HFF-Myc (cell line): ENCODE results near the gene DBT.

Experiments
- DNase-seq: peaks from one replicate; pipeline ENCODE4 v3.0.0-alpha.2; 2011; ENCODE audit warnings: low read depth; ENCODE audit errors: extremely low read depth
- H3K4me3 ChIP-seq: replicated peaks from 2 replicates; pipeline ENCODE4 v1.5.1; 2011; ENCODE audit warnings: low read depth, mild to moderate bottlenecking, control low read depth, low read length
- TF ChIP-seq, protein P1 (sequence below): IDR thresholded peaks from 2 replicates; pipeline ENCODE4 v1.5.1; 2012; ENCODE audit warnings: mild to moderate bottlenecking, low read depth, low read length, control low read depth; ENCODE audit errors: missing control alignments

DBT gene

DNA sequence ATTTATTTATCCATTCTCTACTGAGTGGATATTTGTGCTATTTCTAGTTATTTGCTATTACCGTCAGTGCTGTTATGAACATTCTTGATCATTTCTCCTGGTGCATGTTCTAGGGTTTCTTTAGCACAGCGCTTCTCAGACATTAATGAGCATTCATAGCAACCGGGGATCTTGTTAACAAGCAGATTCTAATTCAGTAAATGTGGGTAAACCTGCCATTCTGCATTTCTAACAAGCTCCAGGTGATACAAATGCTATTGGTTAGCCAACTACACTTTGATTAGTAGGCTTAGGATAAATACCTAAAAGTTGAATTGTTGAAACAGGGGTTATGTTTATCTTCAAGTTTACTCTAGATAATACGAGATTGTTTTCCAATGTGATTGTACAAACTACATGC is 3.3 kb upstream of the DBT start:
- DNase-seq, result no peak
- no peak overlapping the region for H3K4me3 ChIP-seq
- TF ChIP-seq, protein P1, sequence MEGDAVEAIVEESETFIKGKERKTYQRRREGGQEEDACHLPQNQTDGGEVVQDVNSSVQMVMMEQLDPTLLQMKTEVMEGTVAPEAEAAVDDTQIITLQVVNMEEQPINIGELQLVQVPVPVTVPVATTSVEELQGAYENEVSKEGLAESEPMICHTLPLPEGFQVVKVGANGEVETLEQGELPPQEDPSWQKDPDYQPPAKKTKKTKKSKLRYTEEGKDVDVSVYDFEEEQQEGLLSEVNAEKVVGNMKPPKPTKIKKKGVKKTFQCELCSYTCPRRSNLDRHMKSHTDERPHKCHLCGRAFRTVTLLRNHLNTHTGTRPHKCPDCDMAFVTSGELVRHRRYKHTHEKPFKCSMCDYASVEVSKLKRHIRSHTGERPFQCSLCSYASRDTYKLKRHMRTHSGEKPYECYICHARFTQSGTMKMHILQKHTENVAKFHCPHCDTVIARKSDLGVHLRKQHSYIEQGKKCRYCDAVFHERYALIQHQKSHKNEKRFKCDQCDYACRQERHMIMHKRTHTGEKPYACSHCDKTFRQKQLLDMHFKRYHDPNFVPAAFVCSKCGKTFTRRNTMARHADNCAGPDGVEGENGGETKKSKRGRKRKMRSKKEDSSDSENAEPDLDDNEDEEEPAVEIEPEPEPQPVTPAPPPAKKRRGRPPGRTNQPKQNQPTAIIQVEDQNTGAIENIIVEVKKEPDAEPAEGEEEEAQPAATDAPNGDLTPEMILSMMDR, result no peak

DNA sequence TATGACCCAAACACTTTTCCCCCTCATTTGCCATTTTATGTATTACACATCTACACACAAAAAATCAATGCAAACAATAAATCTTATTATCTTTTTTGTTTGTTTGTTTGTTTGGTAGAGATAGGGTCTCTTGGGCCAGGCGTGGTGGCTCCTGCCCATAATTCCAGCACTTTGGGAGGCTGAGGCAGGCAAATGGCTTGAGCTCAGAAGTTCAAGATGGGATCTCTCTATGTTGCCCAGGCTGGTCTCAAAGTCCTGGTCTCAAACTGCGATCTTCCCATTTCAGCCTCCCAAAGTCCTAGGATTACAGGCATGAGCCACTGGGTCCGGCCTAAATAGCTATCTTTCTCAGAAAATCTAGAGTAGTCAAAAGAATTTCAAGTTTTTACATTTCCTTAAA is 1.2 kb upstream of the DBT start:
- DNase-seq, result no peak
- TF ChIP-seq, protein P1, result no peak
- no peak overlapping the region for H3K4me3 ChIP-seq

DNA sequence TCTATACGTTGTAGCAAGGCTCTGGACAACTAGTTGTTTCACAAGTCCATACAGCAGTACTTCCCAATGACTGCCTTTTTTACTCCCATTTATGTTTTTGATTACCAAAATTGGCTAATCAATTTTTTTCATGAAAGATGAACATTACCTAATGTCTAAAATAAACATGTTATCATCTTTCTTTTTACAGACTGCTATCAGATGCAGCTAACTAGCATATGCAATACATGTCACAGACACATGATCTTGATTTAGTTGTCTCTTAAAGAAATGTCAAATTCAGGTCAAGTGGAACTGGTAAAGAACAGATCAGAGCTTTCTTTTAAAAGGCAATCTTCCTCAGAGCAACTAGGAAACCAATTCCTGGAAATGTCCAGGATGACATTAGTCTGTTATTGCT is 630 bp upstream of the DBT start:
- peak overlapping the region; percentile 99 for H3K4me3 ChIP-seq
- DNase-seq, result no peak

GRCh38 chr1:100249155-100249536 is 488 bp downstream of the DBT start:
- H3K4me3 ChIP-seq, result peak overlapping the region; percentile 99
- no peak for DNase-seq
- TF ChIP-seq, protein P1, result no peak

More for the DNA sequence above, 630 bp upstream of the DBT start:
- TF ChIP-seq, protein P1, result no peak

DNA sequence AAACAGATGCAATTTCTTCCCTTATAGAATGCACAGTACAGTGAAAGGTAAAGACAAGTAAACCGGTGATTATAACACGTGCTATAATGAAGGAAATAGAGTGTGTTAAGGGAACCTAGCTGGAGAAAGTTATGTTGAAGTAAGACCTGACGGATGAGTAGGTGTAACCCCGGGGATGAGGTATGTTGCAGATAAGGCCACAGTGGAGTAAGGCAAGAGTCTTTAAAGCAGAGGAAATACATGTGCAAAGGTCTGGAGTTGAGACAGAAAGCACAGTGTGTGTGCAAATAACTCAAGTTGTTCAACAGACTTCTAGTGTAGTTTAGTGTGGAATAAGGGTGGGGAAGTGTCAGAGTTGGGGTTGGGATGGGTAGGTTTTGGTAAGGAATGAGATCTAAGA is 2.9 kb downstream of the DBT start:
- no peak for DNase-seq
- H3K4me3 ChIP-seq, result no peak overlapping the region
- TF ChIP-seq, protein P1, result no peak

- TF ChIP-seq, protein P1, result no peak
- no peak for DNase-seq
- H3K4me3 ChIP-seq, result no peak overlapping the region
Observed at GRCh38 chr1:100240631-100241030, 9.0 kb downstream of the DBT start.

DNA sequence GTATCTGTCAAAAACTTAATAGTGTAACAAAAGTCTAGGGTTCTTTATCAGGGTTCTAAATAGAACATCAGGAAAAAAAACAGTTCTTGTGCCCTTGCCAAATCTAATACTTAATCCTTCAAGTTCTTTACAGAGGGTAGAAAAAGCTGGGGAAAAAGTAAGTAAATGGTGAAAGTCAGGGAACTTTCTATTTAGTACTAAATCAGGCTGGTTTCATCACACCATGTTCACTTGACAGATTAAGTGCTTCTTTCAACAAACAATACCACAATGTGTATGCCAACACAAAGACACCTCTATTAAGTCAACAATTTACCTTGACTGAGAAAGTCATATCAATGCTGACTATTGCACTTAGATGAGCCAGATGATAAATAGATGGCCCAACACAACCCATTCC is 9.7 kb downstream of the DBT start:
- no peak for DNase-seq
- no peak overlapping the region for H3K4me3 ChIP-seq
- TF ChIP-seq, protein P1, result no peak
